ENCODE measurements around the gene ZNF219.
A peak's percentile ranks its signal among the peaks of the same experiment; 100 is the strongest.

Gene ZNF219

GRCh38 chr14:21084998-21085853 lies 13.2 kb downstream of the ZNF219 start:
- no peak for DNase-seq

GRCh38 chr14:21084396-21084795 lies 14.1 kb downstream of the ZNF219 start:
- DNase-seq: no peak

GRCh38 chr14:21083565-21084325 lies 14.7 kb downstream of the ZNF219 start:
- no peak for DNase-seq

- DNase-seq: no peak
Measured at GRCh38 chr14:21081521-21082142, 16.8 kb downstream of the ZNF219 start.

DNA sequence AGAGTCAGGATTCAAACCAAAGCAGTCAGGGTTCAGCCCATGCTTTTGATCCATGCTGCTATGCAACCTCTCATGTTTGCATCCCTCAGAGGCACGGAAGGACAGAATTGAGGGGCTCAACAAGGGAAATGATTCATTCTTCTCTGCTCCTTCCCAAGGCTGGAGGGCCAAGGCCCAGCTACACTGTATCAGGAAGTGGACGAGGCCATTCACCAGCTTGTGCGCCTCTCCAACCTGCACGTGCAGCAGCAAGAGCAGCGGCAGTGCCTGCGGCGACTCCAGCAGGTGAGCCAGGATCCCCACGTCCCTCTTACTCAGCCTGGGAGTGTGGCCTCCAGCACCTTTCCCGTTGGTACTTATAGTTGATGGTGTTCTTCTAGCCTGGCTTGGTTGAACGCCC lies 19.7 kb downstream of the ZNF219 start:
- no peak for DNase-seq

- no peak for DNase-seq
Measured at GRCh38 chr14:21078287-21078686, 20.2 kb downstream of the ZNF219 start.

DNA sequence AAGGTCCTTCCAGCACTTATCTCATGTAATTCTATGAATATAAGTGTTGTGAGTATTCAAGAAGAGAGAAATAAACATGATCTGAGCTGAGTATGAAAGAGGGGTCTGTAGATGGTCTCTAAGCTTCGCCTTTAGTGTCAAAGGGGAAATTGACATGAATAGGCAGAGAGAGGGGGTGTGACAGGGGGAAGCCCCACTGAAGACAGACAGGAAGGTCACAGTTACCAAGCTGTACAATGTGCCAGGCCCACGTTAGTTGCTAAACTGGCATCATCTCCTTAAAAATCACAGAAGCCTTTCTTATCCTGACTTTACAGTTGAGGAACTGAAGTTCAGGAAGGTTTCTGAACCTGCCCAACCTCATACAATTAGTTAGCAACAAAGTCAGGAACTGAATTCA lies 20.8 kb downstream of the ZNF219 start:
- DNase-seq: no peak

DNA sequence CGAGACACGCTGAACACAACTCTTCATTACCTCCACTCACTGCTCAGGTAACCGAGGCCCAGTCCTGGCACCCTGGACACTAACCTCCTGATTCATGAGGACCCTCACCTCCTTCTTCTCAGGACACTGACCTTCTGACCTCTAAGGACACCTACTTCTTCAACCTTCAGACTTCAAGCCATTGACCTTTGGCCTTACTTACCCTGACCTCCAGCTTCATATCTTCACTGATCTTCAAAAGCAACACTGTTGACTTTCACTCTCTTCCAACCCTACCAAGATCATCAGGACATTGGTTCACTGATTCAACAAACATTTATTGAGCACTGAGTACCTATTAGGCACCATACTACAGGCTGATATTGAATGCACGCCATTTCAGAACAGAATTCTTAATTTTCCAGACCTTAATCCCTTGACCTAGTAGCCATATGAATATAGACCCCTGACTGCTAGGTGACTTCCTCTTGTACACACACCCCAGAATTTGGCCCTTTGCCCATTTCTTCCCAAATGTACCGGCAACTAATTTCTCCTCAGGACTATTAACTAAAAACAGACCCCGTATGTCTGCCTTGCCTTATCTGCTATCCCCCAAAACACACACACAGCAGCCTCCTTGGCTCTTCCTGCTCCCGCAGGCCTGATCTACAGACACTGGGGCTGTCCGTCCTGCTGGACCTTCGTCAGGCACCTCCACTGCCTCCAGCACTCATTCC lies 22.6 kb downstream of the ZNF219 start:
- no peak for DNase-seq

DNA sequence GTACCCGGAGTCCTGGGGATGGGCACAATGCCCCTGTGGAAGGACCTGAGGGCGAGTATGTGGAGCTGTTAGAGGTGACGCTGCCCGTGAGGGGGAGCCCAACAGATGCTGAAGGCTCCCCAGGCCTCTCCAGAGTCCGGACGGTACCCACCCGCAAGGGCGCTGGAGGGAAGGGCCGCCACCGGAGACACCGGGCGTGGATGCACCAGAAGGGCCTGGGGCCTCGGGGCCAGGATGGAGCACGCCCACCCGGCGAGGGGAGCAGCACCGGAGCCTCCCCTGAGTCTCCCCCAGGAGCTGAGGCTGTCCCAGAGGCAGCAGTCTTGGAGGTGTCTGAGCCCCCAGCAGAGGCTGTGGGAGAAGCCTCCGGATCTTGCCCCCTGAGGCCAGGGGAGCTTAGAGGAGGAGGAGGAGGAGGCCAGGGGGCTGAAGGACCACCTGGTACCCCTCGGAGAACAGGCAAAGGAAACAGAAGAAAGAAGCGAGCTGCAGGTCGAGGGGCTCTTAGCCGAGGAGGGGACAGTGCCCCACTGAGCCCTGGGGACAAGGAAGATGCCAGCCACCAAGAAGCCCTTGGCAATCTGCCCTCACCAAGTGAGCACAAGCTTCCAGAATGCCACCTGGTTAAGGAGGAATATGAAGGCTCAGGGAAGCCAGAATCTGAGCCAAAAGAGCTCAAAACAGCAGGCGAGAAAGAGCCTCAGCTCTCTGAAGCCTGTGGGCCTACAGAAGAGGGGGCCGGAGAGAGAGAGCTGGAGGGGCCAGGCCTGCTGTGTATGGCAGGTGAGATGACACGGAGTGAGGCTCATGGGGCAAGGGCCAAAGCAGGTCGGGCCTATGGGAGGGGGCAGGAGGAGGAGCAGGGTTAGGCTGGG lies 23.8 kb downstream of the ZNF219 start:
- no peak for DNase-seq

- DNase-seq: no peak
Measured at GRCh38 chr14:21073921-21074320, 24.5 kb downstream of the ZNF219 start.

DNA sequence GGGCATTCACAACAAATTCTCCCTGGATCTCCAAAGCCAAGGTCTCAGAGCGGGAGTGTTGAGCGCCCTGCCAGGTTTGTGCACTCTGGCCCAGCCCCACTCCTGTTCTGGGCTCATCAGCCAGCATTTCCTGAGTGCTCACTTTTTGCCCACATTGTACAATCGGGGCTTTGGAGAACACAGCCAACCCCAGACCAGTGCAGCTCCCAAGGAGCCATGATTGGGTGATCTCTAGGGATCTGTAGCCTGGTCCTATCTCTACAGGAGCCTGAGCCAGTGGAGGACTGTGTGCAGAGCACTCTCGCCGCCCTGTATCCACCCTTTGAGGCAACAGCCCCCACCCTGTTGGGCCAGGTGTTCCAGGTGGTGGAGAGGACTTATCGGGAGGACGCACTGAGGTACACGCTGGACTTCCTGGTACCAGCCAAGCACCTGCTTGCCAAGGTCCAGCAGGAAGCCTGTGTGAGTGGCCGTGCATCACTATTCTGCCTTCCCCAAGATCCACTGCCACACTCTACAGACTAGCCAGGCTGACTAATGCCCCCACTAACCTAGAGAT lies 25.6 kb downstream of the ZNF219 start:
- DNase-seq: no peak

DNA sequence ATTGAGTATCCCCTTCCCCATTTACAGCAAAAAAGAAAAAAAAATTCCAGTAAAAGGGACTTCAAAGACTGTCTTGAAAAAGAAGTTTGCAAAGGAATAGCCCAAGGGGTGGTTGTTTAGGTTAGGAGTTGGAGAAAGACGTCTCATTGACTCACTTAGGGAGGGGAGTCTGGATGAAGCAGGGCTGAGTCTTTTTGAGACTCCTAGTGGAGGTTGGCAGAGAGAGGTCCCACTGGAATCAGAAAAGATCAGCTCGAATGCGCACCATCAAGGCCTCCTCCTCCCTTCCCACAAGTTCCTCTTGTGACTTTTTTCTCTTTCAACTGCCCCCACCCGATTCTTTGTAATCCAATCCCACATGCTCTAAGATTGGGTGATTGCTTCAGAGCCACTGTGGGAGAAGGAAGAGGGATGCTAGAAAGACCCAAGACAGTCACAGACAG lies 26.4 kb downstream of the ZNF219 start:
- no peak for DNase-seq

DNA sequence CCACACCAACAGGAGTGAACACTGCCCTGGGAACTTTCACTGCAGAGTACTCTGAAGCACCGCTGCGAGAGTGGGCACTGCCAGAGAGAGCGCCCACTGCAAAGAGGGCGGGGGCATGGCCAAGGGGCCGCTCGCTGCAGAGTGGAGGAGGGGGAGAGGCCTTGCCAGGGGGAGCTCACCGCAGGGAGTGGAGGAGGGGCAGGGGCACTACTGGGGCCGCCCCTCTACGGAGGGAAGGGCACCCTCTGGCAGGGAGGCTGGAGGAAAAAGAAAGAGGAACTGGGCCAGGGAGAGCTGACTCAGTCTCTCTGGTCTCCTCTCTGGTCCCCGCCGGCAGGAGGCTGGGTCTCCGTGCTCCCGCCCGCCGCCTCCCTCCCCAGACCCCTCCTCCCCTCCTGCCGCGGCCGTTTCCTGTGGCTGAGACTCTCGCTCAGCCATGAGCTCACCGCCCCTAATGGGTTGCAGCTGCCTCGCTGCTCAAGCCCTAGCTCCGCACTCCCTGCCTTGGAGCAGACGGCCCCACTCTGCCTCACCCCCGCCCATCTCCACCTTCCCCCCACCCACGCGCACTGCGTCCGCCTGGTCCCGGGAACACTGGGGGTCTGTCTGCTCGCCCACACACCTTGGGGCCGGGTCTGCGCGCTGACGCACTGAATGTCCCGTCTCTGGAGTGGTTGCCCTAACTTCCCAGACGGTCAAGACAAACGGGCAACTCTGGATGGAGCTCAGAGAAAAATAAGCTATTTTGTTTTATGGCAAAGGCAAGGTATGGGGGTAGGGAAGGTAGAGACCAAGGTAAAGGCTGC lies 27.0 kb downstream of the ZNF219 start:
- DNase-seq: peak; percentile 64

GRCh38 chr14:21070610-21071224 lies 27.7 kb downstream of the ZNF219 start:
- peak; percentile 26 for DNase-seq

DNA sequence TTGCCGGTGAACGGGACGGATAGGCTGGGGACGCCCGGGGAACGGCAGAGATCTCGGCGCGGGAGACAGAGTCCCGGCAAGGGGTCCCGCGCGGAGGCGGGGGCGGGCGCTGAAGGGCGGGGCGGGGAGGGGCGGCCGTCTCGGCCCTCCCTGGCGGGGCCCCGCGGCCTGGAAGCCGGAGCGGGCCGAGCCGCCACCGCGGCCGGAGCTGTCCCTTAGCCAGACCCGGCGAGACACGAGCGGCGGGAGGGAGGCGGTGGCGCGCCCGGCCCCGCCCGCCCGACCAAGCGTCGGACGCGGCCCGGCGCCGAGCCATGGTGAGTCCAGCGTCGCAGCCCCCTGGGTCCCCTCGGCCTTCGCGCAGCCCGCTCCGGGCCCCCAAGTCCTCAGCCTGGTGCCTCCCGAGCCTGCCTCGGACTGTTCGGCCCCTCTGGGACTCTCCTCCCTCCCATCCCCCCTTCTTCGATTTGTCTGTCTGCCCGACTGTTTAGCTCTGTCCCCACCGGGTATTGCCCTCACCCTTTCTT lies 28.3 kb downstream of the ZNF219 start, which contains the start of gene ARHGEF40:
Gene ARHGEF40, plus strand, starts transcription at position 222 of the 527 bp plus-strand sequence. Its CDS starts 93 bp downstream, at position 315.
- no peak for DNase-seq

- DNase-seq: peak; percentile 14
Measured at GRCh38 chr14:21069388-21070082, 28.9 kb downstream of the ZNF219 start.

DNA sequence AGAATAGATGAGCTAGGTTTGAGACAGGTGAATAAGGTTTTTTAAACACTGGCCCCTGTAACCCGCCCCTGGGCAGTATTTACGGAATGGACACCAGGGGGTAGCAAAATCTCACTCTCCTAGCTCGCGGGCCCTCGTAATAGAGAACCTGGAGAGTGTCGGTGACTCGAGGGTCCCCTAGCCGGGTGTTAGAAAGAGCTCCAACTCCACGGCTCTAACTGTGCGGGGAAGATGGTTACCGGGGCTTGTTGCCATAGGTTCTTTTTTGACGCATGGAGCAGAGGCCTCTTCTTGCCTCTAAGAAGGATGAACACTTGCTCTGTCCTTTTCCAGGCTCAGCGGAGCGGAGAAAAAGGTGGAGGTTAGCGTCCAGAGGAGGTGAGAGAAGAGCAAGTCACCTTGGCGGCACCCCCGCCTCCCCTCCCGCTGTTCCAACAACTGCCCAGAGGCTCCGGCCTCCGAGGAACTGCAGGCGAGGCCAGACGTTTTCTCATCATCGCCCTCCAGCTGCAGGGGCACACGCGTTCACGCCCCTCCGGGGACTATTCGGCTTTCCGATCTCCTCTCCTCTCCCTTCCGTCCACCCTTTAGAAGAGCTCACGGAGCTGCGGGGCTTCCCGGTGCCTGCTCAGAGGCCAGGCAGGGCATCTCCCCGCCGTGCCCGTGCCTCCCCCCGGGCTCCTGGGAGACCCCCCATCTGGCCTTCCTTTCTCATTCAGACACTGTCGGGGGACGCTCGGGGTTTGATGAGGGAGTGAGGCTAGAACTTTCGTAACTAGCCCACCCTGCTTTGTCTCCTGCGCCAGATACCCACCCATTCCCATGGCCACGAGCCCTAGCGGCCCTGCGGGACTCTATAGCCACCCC lies 29.7 kb downstream of the ZNF219 start:
- peak; percentile 71 for DNase-seq

DNA sequence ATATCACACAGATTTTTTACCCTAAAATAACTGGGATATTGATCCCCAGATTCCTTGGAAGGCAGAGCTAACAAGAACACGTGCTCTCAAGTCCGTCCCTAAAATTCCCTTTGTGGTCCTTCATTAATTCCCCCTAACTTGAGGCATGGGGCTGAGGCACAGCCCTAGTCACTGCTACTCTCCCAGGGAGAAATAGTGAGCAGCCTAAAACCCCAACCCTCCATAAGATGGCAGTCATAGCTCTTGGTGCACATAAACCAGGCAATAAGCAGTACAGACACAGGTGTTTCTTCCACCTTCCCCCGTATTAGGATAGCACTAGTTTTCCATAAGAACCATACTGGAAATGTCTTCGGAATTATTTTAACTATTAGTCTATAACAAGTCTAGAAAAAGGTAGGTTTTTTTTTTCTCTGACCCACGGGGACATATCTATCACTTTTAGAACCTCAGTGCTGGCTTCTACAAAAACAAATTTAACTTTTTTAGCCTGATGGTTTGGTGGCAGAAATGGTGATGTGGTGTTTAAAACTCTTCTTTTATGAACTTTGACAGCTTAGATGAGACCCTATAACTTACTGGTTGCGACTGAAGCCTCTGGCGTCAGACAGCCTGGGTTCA lies 31.5 kb downstream of the ZNF219 start:
- peak; percentile 7 for DNase-seq
